DMS114 treated with DMSO at 0.1 percent for 48 hours (cell line): ENCODE measurements around the gene OPCML.

Experiments
- DNase-seq: peaks from one replicate; lab custom pipeline; 2025; ENCODE audit not compliant: unreplicated experiment; lab: John Stamatoyannopoulos, UW

OPCML gene

DNA sequence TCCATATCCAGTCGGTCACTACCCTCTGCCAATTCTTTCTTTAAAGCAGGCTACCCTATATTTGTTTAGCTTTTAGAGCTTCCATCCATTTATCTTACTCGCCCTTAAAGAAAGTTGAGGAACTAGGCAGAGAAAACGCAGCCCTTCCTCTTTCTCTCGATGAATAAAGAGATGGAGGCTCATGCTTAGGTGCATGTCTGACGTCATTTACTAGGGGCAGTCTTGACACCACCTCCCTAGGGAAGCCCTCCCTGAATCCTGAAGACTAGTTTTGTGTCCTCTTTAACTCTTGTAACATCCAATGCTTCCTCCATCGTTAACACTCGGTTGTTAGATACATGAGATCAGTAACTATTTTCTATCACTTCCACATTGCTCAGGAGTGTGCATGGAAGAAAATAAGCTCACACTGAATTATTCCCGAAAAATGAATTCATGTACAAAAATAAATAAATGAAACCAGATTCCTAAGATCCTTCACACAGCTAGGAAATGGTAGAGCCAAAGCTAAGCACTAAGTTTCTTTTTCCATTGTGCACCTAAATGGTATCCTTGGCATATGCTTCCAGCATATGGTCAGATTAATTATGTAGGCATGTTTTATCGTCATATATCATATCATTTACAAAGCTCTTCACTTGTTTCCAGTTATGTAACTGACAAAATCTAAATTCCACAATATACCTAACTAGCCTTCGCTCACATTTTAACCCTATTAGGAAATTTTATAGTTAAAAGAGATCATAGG, 291.2 kb downstream of the OPCML start:
- no peak for DNase-seq

DNA sequence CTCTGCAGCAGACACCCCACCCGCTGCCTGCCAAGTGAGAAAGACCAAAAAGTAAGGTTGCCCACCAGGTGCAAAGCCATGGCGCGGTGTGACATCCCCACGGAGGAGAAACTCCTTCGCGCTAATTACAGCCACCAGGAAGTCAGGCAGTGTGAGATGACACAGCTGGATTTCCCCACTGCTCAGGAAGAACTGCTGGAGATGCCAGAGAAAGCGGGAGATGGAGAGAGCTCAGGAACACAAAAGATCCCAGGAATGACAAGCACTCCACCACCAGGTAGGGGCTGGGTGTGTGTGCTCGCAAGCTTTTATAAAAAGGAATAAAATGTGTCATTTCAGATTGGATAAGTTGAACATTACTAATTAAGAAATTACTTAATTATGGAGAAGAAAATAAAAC, 292.7 kb downstream of the OPCML start:
- no peak for DNase-seq

DNA sequence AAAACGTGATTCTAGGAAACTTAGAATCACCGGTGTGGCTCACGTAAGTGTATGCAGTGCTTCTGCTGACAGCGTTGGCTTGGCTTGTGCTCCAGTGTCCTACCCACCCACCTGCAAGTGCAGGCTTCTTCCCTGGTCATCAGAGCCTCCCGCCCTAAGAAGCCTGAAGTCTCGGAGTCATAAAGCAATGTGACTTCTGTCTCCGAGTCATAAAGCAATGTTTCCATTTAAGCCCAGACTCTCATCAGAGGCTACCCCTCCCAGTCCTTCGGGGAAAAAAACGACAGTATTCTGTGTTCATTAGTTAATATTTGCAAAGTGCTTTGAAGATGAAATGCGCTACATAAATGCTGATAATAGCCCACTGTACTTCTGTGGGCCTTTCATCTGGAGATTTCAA, 293.8 kb downstream of the OPCML start:
- DNase-seq: no peak

DNA sequence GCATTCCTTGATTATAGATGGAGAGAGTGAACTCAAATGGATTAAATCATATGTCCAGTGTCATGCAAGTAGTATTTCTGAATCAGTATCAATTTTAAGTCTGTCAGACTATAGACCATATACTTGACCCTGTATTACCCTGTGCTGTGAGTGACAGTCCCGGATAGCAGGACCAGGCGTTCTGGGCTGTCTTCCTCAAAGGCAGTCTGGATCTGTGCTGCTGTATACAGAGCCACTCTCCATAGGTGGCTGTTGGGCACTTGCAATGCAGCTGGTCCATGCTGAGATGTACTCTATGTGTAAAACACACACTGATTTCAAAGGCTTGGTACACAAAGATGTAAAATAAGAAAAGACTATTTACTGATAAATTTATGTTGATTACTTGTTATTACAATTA, 294.3 kb downstream of the OPCML start:
- DNase-seq: no peak

DNA sequence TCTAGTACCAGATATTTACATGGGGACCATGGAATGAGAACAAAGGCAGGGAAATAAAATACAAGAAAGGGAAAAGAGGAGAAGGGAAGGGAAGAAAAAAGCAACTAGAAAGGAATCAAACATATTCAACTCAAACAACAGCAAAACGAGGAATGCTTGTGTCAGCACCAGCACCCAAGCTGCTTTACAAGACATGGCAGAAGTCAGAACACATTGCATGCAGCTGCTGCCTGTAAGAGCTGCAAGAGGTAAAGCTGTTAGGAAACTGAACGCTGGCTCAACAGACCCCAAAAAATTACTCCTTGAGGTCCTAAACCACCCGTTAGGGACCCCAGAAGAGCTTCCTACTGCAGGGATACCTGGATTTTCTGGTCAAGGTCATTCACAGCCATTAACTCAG, 296.9 kb downstream of the OPCML start:
- DNase-seq: no peak

DNA sequence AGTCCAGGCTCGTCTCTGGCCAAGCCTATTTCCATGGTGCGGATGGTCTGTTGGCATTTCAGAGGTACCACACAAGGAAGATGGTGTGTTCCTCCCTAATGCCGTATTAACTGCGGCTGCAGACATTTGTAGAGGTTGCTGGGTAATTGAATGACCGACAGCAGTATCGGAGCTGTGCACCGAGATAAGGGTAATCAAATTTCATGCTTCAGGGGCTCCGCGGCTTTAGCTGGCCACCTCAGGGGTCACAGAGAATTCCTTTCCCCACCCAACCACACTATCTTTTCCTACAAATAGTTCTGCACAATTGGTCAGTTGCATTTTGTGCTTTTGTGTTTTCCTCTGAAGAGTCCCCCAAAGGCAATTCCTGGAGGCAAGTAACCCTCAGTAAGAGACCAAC, 297.4 kb downstream of the OPCML start:
- DNase-seq: no peak

DNA sequence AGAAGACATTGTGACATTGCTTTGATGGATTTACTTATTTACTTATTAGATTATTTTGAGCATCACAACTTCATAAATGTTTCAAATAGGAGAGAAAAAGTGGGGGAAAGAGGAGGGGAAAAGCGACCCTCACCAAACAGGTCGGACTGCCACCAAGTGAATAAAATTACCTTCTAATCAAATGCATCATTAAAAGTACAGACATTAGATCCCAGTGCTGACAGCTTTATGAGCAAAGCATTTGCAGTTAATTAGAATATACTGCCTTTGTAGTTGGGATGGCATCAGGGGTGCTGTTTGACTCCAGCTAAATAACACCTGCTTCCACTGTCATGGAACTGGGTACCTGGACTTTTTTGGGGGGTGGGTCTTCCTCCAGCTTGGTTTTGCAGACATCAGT, 299.6 kb downstream of the OPCML start:
- DNase-seq: no peak

DNA sequence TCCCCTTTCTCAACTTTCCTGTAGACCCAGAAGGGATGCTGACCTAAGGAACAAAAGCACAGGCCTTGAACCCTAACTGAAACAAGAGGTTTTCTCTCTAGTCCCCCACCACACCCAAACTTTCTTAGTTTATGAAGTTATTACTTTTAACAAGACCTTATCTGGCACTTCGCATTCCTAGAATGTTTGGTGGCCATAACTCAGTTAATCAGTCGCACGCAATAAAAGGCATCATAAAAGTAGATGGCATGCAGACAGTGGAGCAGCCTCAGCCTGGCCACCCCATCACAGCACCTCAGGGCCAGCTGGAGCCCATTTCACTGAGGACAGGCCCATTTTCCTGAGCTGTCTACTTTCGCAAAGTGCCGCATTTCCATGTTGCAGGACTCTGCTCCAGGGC, 301.9 kb downstream of the OPCML start:
- DNase-seq: no peak

DNA sequence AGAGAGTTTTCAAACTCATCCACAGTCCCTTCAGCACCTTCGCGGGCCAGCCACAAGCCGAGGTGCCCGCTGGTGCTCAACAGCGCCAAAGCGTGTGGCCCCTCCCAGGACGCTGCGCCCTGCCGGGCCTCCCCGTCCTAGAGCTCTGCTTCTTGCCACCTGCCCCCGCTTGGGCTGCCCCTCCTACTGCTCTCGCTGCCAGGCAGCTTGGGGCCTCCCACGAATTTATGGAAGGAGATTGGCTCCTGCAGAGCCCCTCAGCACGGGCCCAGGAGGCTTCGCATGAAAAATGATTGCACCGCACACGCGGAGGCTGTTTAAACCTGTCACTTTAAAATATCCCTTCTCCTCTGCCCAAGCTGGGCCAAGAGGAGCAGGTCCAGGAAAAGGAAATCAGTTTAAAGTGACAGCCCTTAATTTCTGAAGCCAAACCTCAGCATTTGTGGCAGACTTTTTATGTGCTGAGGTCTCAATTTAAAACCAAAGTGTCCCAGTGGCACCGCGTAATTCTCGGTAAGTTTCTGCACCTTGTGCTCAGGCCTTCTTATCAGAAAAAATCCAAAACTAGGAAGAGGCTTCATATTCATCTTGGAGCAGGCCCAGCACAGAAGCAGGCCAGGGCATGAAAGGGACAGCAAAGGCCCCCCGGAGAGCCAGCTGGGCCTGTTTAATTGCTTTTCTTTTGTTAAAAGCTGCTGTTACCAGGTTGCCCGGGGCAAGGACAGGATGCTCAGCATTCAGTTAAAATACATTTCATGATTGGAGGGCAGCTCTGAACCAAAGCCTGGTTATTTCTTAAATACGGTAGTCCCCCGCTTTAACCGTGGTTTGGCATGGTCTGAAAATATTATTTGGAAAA, 303.6 kb downstream of the OPCML start:
- DNase-seq: no peak

DNA sequence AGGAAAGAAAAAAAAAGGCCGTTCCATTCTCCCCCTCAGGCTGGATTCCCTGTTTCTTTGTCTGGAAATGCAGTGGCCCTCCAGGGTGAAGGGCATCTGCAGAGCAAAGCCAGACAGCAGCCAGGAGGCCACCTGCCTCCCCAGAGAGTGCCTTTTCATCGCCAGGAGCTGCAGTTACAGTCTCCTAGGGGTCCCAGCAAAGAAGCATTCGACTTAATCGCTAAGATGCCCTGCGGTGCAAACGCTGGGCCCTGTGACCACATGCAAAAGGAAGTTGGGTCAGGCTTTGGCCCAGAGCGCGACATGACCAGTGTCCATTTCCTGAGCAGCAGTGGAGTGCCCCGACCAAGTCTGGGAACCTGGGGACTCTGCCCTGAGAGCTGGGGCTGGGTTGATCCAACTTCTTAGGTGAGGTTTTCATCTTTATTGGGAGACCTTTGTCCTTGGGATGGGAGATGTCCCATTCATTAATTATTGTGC, 304.6 kb downstream of the OPCML start:
- DNase-seq: no peak

DNA sequence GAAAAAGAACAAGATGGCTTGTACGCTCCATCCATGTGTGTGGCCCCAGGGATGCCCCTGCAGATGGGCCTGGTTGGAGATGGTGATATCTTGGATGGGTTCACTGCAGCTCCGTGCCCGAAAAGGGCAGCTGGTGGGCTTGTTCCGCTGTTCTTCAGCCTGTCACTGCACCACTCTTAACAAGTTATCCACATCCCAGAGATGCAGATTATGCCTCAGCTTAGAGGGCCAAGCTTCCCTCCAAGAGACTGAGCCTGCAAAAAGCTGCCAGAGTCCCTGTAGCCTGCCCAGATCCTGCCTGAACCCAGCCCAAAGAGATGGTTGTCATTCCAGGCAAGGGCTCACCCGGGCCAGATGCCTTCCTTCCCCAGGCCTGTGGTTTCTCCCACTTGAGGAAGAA, 308.0 kb downstream of the OPCML start:
- no peak for DNase-seq

DNA sequence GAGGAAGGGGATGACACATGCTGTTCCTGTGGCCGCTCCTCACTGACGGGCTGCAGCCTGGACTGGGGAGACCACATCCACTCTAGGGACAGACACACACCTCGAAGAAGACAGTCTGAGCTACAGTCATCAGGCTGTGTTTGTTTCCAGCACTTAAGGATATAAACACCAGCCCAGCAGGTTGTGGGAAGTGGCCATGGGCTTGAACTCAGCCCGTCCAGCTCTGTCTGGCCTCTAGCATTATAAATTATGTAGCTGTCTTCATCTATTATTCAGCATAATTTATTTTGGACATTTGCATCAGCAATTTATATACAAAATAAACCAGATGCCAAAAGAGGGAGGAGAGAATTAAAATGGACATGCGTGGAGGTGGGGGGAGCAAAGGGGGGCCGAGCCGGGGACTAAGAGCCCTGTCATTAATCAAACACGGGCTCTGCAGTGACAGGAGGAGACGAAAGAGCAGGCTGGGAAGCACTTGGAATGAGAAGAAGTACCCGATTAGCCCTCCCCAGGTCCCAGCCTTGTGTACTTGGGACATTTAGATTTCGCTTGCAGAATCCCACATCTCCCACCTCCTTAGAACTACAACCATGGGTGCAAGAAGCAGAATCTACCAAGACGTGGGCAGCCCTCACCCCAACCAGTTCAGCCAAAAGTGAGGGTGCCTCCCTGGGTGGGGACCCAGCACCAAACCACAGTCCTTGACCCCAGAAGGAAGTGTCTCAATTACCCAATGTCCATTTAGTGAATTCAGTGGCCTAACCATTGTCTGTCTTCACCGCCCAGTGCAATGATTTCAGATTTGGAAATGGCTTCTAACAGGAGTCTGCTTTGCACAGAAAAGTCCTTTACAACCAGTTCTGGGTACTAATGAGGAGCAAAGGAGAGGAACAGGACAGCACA, 309.6 kb downstream of the OPCML start:
- no peak for DNase-seq

DNA sequence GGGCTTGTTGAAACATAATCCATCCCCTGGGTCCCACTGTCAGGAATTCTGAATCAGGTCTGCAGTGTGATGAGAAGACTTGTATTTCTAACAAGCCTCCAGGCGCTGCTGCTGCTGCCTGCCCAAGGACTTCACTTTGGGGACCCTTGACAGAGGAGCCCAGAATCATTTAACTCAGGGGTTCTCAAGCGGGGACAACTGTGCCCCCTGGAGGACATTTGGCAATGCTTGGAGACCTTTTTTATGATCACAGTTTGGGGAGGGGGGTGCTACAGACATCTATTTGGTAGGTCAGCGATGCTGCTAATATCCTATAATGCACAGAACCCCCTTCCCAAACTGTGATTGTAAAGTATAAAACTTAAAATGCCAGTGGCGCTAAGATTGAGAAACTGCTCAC, 312.8 kb downstream of the OPCML start:
- DNase-seq: no peak

DNA sequence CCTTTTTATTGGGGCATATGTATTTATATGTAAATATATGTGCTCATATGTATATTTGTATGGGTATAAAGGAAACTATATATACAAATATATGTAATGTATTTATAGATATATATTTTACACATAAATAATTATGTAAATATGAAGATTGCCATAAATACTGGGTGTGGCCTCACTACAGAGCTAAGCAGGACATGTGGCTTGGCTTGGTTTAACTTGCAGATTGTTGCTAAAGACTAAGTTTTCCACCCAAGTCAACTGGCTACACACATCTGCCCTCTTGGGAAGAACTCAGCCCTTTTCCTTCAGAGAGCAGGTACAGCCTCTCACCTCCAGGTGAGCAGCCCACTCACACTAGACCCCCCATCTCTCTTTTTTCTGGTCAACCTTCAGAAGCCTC, 315.5 kb downstream of the OPCML start:
- DNase-seq: no peak

DNA sequence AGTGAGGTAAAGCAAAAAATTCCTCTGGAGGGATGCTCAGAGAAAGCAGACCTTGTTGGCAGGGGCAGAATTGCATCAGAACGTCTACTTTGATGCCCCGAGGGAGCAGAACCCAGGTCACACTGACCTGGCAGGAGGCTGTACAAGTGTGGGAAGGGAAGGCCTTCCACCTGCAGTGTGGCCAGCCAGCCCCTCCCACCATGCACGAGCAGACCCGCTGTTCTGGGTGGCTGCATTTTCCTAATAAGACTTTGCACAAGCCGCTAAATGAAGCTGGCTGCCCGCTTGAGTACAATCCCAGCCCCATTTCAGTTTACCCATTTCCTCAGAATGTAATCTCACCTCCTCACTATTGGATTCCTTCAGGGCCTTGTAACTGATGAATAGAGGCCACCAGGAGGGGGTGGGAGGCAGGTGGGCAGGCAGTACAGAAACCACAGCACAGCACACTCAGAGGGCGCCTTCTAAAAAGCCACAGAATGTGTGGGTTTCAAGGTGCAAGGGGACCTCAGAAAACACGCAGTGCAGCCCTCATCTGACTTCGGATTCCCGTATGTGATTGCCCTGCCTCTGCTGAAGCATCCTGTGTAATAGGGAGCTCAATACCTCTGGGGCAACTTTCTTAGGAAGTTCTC, 316.6 kb downstream of the OPCML start:
- no peak for DNase-seq

DNA sequence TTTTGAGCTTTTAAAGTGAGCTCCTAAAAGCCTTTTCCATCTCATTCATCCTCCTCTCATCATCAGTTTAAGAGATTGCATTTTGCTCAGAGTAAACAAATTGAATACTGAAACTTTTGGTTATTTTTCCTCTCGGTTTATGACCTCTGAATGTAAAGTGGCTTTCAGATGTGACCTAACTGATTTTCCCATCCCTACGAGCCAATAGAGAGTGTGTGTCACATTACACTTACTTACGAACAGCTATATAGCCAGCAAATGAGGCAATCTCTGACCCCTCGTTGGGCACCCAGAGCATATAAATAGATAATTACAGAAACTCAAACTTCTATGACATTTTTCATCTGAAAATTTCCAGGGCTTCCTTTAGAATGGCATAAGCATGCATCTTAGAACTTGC, 317.7 kb downstream of the OPCML start:
- no peak for DNase-seq

DNA sequence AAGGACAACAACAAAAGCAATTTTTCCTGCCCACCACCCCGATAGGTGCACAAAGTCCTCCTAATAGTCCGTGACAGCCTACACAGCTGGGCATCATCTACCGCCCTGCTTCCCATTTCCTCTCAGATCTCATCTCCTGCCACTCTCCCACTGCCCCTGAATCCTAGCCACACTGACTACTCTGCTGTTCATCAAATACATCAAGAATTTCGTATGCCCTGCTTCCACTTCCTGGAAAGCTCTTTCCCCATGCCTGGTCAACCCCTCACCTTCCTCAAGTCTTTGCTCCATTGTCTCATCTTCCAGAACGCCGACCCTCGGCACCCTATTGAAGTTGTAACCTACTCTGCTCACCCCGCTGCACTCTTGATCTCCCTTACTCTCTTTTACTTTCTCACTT, 320.1 kb downstream of the OPCML start:
- no peak for DNase-seq

DNA sequence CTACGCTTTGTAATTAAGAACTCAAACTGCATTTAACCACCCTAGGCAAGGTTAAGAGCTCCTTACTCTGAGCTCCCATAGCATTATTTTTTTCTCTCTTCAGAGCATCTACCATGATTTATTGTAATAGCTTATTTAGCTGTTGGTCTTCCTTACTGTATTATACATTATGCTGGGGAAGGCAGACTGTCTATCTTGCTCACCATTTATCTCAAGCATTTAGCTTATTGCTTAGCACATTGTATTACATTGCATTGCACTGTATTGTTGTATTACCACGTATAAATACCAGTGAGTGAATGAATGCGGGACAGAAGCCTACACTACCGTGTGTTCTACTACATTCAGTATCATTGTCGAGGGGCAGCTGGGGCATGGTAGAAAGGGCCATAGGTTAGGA, 324.3 kb downstream of the OPCML start:
- DNase-seq: no peak

DNA sequence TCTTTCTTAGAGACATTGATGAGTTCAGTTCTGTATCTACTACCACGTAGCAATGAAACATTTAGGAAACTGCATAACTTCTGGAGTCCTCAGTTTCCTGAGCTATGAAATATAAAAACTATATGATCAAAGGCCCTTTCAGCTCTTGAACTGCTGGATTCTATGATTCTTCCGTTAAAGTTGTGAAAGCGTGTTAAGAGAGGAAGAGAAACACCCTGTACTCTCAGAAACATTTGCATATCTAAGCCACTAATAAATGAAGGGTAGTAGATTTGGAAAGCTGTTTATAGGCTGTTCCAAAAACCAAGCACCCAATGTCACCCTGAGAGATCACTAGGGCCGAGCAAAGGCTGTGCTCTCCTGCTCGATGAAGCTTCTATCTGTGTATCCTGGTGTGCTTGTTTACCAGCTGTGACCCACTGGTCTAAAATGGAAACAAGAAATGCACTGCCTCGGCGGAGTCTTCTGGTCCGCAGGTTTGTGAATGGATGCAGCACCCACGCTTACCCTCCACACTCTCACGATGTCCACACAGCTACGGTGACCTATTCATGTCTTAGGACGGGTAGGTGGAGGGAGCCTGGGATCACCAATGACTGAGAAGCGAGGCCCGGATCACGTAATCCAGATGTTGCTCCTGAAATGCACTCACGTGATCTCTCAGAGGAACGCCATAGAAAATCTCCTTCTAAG, 325.8 kb downstream of the OPCML start:
- DNase-seq: no peak

DNA sequence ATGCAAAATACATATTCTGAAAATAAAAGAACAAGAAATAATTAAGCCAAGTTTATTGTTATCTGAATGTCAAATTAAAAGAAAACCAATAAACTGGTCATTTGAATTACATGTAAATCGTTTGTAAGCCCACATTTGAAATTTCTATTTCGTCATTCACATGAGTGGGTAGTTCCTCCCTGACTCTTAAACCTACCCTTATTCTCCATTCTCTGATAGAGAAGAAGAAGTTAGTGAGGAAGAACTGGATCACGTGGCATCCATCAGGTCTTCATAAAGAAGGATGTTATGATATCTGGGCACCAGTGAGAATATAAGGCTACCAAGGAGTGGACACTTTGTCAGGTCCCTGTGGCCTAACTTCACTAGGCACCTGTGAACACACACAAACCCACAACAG, 328.1 kb downstream of the OPCML start:
- no peak for DNase-seq
